GM23248 (cell line): ENCODE results near the gene ARID5B. TPM values are rescaled to one million over a fixed set of nuclear protein-coding genes. Genes with fewer than 3 reads are reported as not detected.

Experiments
- DNase-seq: peaks from one replicate; pipeline ENCODE4 v3.0.0-alpha.2; 2015
- H2AFZ ChIP-seq: fragments of 200-600 bp; sonication (generic); 2 replicates; pipeline ENCODE4 v1.6.1; 2016; ENCODE audit warnings: antibody characterized with exemption
- H3F3A ChIP-seq: fragments of 200-600 bp; sonication (generic); 2 replicates; pipeline ENCODE4 v1.6.1; 2016; ENCODE audit warnings: mild to moderate bottlenecking, antibody characterized with exemption, mixed run types; ENCODE audit not compliant: insufficient read depth
- H3K27ac ChIP-seq: fragments of 200-600 bp; sonication (generic); 2 replicates; pipeline ENCODE4 v1.5.1; 2016; ENCODE audit warnings: mild to moderate bottlenecking
- H3K27me3 ChIP-seq: fragments of 200-600 bp; sonication (generic); replicated peaks from 2 replicates; pipeline ENCODE4 v1.6.1; 2016; ENCODE audit warnings: mild to moderate bottlenecking; ENCODE audit not compliant: insufficient read depth
- H3K36me3 ChIP-seq: fragments of 200-600 bp; sonication (generic); 2 replicates; pipeline ENCODE4 v1.6.1; 2016; ENCODE audit warnings: low read depth, mild to moderate bottlenecking
- H3K4me1 ChIP-seq: fragments of 200-600 bp; sonication (generic); 2 replicates; pipeline ENCODE4 v1.6.1; 2016; ENCODE audit warnings: mild to moderate bottlenecking; ENCODE audit not compliant: insufficient read depth
- H3K4me2 ChIP-seq: fragments of 200-600 bp; sonication (generic); one replicate; pipeline ENCODE4 v1.6.1; 2016; ENCODE audit warnings: mild to moderate bottlenecking; ENCODE audit not compliant: unreplicated experiment
- H3K4me3 ChIP-seq: fragments of 200-600 bp; sonication (generic); 2 replicates; pipeline ENCODE4 v1.5.1; 2016; ENCODE audit warnings: mild to moderate bottlenecking
- H3K79me2 ChIP-seq: fragments of 200-600 bp; sonication (generic); 2 replicates; pipeline ENCODE4 v1.6.1; 2016; ENCODE audit warnings: mild to moderate bottlenecking; ENCODE audit not compliant: insufficient read depth
- H3K9ac ChIP-seq: fragments of 200-600 bp; sonication (generic); 2 replicates; pipeline ENCODE4 v1.6.1; 2016; ENCODE audit warnings: mild to moderate bottlenecking
- H3K9me2 ChIP-seq: fragments of 200-600 bp; sonication (generic); 2 replicates; pipeline ENCODE4 v1.6.1; 2016; ENCODE audit warnings: mixed run types, mild to moderate bottlenecking, moderate library complexity; ENCODE audit not compliant: insufficient read depth
- H3K9me3 ChIP-seq: fragments of 200-600 bp; sonication (generic); one replicate; pipeline ENCODE4 v1.6.1; 2017; ENCODE audit warnings: low read depth
- H4K20me1 ChIP-seq: fragments of 200-600 bp; sonication (generic); 2 replicates; pipeline ENCODE4 v1.6.0; 2016; ENCODE audit not compliant: insufficient read depth
- EZH2 ChIP-seq: fragments of 200-600 bp; sonication (generic); IDR thresholded peaks from 2 replicates; pipeline ENCODE4 v1.6.1; 2018; ENCODE audit warnings: antibody characterized with exemption, mild to moderate bottlenecking; ENCODE audit not compliant: insufficient read depth, poor library complexity, severe bottlenecking
- EZH2phosphoT487 ChIP-seq: fragments of 200-600 bp; sonication (generic); IDR thresholded peaks from 2 replicates; pipeline ENCODE4 v1.6.1; 2018; ENCODE audit warnings: antibody characterized with exemption, moderate library complexity, mild to moderate bottlenecking, low read depth; ENCODE audit not compliant: insufficient read depth
- WGBS, 2 experiments: methylation state at CpG; one replicate each; pipeline ENCODE4 v1.1.6; 2015 to 2017; ENCODE audit warnings: low lambda C conversion rate in 2 of 2, low coverage in 1 of 2; ENCODE audit errors: missing lambda C conversion rate in 2 of 2; 5-methylcytosine and 5-hydroxymethylcytosine counted together
- in situ Hi-C: fragments of 300-500 bp; cut with MboI; formaldehyde crosslinking; loops from 2 replicates; pipeline ENCODE4 v1.15.0; 2020
- polyA plus RNA-seq: library from polyadenylated mRNA; unstranded; fragments of >200 nt; fragmentation: Nextera tagmentation; extraction: Ambion mirVana; gene quantifications from 2 replicates; pipeline ENCODE4 v1.2.1, GENCODE V29; 2016
- total RNA-seq: library from RNA; depleted of rRNA; stranded (reverse); fragments of >200 nt; shearing (Covaris generic); gene quantifications from 2 replicates; pipeline ENCODE4 v1.2.3, GENCODE V29; 2014

Gene ARID5B
- total and polyA plus RNA-seq, 2 experiments from 2014 or later, result 56.7 to 78.8 TPM

GRCh38 chr10:62038609-62039190, 137.2 kb downstream of the ARID5B start:
- Histone ChIP-seq H3K4me1 (peaks cover 58% of the 10 kb centered on the region), H3K4me3 (peak overlapping the region; percentile 50), H3K36me3 (no peaks in the 10 kb centered on the region), H4K20me1 (no peaks in the 10 kb centered on the region), H3K9me3 (no peaks in the 10 kb centered on the region), H3K27ac (0 out of 2 replicates have a peak overlapping the region, but pooled peaks have one; percentile 8), H3K9me2 (no peaks in the 10 kb centered on the region), H3K9ac (peak overlapping the region; percentile 4; the same call in 1 of the 2 replicates), H3K79me2 (peaks cover 67% of the 10 kb centered on the region), H3K4me2 (peak overlapping the region; percentile 68), H2AFZ (peak overlapping the region; percentile 25; the same call in 1 of the 2 replicates), H3F3A (peaks cover 24% of the 10 kb centered on the region), H3K27me3 (no peaks in the 10 kb centered on the region)
- peak; percentile 88 for DNase-seq
- TF ChIP-seq EZH2, result no peak
- no peak for TF ChIP-seq EZH2phosphoT487
- 1 to 6% methylated on average over 9 of the region's 9 CpGs for WGBS, 2 experiments
- in situ Hi-C loops, result loop anchor here (25.0 kb wide), 1 partner anchor 774 kb away; the partner anchor contains the start of genes ADO and EGR2

- Histone ChIP-seq H3K9ac (no peak overlapping the region), H3K9me3 (no peaks in the 10 kb centered on the region), H3K27me3 (no peaks in the 10 kb centered on the region), H3K79me2 (peaks cover 64% of the 10 kb centered on the region), H2AFZ (no peak overlapping the region), H4K20me1 (no peaks in the 10 kb centered on the region), H3K27ac (no peak overlapping the region), H3K4me1 (peaks cover 70% of the 10 kb centered on the region), H3K4me3 (no peak overlapping the region), H3K9me2 (no peaks in the 10 kb centered on the region), H3F3A (peaks cover 36% of the 10 kb centered on the region), H3K36me3 (no peaks in the 10 kb centered on the region), H3K4me2 (no peak overlapping the region)
- in situ Hi-C loops, result loop anchor here (10.0 to 25.0 kb wide), 3 partner anchors 135 to 772 kb away; partner anchors contain the start of genes ADO, ARID5B and EGR2
- no peak for DNase-seq
- 100% methylated on average over 1 of the region's 1 CpG for WGBS, 2 experiments
- TF ChIP-seq EZH2 (no peak), EZH2phosphoT487 (no peak)
These were observed 138.5 kb downstream of the ARID5B start for GRCh38 chr10:62039954-62040353.

GRCh38 chr10:62040881-62041280, 139.4 kb downstream of the ARID5B start:
- no peak for DNase-seq
- Histone ChIP-seq H3K4me3 (no peak overlapping the region), H3K27ac (no peak overlapping the region), H3K36me3 (no peaks in the 10 kb centered on the region), H2AFZ (no peak overlapping the region), H4K20me1 (no peaks in the 10 kb centered on the region), H3K4me1 (peaks cover 79% of the 10 kb centered on the region), H3K9ac (no peak overlapping the region), H3K9me3 (no peaks in the 10 kb centered on the region), H3K4me2 (no peak overlapping the region), H3K9me2 (no peaks in the 10 kb centered on the region), H3K27me3 (no peaks in the 10 kb centered on the region), H3F3A (peaks cover 46% of the 10 kb centered on the region), H3K79me2 (peaks cover 57% of the 10 kb centered on the region)
- WGBS, 2 experiments, result 71 to 73% methylated on average over 4 of the region's 4 CpGs
- TF ChIP-seq EZH2phosphoT487 (no peak), EZH2 (no peak)
- in situ Hi-C loops, result loop anchor here (10.0 to 25.0 kb wide), 3 partner anchors 136 to 771 kb away; partner anchors contain the start of genes ADO, ARID5B and EGR2

- H3K9me2 ChIP-seq, result no peaks in the 10 kb centered on the region
- no peak overlapping the region for H2AFZ ChIP-seq
- peaks cover 63% of the 10 kb centered on the region for H3F3A ChIP-seq
- WGBS, 2 experiments, result 20 to 23% methylated on average over 4 of the region's 4 CpGs
- H3K4me3 ChIP-seq, result no peak overlapping the region
- no peak overlapping the region for H3K9ac ChIP-seq
- TF ChIP-seq EZH2phosphoT487 (no peak), EZH2 (no peak)
- H4K20me1 ChIP-seq, result no peaks in the 10 kb centered on the region
- H3K4me1 ChIP-seq, result peaks cover 86% of the 10 kb centered on the region
- peak overlapping the region; percentile 46 for H3K27ac ChIP-seq
- peak; percentile 76 for DNase-seq
- no peaks in the 10 kb centered on the region for H3K27me3 ChIP-seq
- peak overlapping the region; percentile 60 for H3K4me2 ChIP-seq
- H3K79me2 ChIP-seq, result peaks cover 61% of the 10 kb centered on the region
- H3K9me3 ChIP-seq, result no peaks in the 10 kb centered on the region
- in situ Hi-C loops, result loop anchor here (10.0 to 25.0 kb wide), 3 partner anchors 139 to 769 kb away; partner anchors contain the start of genes ADO, ARID5B and EGR2
- no peaks in the 10 kb centered on the region for H3K36me3 ChIP-seq
These were observed 142.0 kb downstream of the ARID5B start for GRCh38 chr10:62043421-62044021.
